Activated CD8-positive, alpha-beta memory T cell treated with anti-CD3 and anti-CD28 coated beads, Interleukin-2, amount 50 U/mL, for 1 hour (primary cell): ENCODE data around the gene AK3.

ENCODE experiments used
- DNase-seq: peaks from one replicate; pipeline ENCODE4 v3.0.0-alpha.2; 2020; ENCODE audit errors: extremely low read depth

Gene AK3

DNA sequence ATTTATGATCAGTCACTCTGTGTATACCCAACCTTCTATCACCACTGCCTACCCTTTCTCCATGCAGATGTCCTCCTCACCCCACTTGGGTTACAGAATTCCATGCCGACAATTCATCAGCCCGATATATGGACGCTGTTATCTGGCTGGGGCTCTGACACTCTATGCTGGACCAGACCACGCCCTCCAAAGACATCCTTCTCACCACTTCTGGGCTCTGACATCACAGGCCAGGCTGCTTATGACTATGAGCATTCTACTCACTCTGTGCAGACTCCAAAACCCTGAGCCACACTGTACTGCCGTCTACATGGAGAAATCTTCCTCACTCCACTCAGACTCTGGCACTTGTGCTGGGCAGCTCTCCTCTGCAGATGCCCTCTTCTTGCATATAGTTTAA lies 7.6 kb upstream of the AK3 start:
- no peak for DNase-seq

DNA sequence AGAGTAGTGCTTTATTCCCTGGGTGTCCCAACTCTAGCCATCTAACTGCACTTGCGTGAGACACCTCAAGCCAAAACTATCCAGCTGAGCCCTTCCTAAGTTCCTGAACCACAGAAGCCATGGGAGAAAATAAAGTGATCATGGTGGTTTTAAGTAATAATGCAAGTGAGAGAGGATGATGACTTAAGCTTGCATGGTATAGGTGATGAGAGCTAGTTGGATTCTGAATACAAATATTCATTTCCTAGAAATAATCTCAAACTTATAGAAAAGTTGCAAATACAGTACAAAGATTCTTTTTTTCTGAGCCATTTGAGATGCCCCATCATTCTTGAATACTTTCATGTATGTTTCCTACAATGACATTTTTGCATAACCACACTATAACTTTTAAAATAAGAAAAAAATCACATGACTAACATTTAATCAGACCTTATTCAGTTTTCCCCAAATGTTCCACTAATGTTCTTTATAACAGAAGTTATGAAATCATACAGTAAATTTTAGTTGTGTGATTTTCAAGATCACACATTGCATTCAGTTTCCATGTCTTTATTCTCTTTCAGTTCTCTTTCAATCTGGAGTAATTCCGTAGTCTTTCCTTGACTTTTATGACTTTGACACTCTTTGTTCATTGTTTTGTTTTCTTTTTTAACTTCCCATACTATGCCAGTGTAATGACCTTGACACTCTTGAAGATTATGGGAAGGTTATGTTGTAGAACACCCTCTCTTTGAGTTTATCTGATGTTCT lies 5.5 kb upstream of the AK3 start:
- DNase-seq: no peak

DNA sequence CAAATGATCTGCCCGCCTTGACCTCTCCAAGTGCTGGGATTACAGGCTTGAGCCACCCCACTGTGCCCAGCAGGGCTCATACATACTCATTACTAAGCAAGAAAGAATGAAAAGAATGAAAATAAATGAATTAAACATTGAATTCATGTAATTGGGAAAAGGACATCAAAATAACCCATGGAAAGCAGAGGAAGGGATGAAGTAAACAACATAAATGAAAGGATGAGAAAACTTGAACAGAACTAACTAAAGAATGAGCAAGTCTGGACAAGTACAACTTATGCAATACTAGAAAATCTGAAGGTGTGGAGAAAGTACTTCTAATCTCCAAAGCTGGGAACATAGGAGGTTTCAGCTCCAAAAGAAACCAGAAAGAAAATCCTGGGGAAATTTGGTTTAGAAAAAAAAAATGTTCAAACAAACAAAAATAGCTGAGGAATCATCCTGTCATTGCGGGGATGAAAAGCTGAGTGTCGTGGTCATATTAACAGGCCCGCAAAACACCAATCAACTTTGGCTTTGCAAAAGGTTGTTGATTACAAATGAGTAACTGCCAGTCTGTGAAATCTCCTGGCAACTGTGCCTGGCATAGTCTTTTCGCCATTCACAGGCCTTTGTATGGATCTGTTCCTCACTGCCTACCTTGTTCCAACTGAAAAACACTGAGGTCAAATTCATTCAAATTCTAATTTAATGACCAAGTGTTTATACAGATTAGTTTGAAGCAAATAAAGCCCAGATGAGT lies 2.3 kb upstream of the AK3 start:
- DNase-seq: no peak

DNA sequence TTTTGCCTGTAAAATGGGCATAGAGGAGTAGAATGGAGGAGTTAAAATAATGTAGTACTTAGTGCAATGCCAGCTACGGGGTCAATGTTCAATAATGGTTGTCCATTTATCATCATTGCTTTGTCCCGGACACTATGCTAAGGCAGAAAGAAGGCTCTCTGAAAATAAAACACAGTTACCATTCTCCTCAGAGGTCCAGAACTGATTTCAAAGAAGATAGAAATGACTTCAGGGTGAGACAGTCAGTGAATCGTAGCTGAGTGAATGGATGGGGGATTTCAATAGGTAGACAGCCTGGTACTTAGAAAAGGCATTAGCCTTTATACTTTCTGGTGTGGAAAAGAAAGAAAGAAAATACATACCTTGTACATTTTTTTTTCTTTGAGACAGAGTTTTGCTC lies 1.2 kb upstream of the AK3 start:
- DNase-seq: no peak

DNA sequence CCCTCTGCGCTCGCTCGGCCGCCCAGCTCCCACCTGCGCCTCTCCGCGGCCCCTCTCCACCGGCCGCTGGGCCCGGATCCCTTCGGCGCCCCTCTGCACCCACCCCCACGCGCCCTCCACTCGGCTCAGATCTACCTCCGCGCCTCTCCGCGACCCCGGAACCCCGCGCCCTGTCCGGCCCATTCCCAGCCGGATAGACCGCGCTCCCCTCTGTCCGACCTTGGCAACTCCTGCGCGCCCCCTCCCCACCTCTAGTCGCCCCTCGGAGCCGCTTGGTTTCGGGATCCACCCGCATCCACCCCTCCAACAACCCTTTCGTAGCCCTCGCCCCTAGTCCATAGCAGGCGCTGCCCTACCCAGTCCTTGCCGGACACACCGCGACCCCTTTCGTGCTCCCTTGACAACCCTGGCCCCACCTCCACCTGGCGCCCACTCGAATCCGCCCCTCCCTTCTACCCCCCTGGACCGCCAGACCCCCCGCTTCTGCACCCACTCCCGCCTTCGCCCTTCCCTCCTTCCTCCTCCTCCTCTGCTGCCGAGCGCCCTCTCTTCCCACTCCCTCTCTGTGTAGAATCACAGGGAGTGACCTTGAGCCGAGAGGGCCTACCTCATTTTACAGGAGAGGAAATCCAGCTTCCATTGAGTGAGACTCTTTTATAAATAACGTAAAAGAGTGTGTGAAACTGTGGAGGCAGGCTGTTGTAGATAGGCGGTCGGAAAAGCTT lies 525 bp upstream of the AK3 start:
- DNase-seq: no peak

GRCh38 chr9:4740388-4740637 lies 689 bp downstream of the AK3 start:
- no peak for DNase-seq

GRCh38 chr9:4739587-4740387 lies 1.2 kb downstream of the AK3 start:
- DNase-seq: no peak

DNA sequence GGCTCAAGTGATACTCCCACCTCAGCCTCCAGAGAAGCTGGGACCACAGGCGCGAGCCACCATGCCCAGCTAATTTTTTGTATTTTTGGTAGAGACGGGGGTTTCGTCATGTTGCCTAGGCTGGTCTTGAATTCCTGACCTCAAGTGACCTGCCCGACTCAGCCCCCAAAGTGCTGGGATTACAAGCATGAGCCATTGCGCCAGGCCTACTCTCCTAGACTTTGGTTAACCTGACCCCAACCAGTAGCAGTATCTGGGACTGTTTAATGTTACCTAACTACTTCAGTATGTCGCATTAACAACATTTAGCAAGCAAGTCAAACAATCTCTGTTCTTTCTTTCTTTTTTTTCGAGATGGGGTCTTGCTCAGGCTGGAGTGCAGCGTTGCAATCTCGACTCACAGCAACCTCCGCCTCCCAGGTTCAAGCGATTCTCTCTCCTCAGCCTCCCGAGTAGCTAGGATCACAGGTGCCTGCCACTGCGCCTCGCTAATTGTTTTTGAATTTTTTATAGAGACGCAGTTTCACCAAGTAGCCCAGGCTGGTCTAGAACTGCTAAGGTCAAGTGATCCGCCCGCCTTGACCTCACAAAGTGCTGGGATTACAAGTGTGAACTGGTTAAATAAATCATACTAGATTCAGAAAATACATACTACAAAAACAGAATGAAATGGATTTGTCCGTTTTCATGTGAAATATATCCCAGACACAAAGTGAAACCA lies 2.0 kb downstream of the AK3 start:
- no peak for DNase-seq

- no peak for DNase-seq
These were observed 6.9 kb downstream of the AK3 start for GRCh38 chr9:4734150-4734549.

- DNase-seq: no peak
These were observed 8.1 kb downstream of the AK3 start for GRCh38 chr9:4732890-4733289.

DNA sequence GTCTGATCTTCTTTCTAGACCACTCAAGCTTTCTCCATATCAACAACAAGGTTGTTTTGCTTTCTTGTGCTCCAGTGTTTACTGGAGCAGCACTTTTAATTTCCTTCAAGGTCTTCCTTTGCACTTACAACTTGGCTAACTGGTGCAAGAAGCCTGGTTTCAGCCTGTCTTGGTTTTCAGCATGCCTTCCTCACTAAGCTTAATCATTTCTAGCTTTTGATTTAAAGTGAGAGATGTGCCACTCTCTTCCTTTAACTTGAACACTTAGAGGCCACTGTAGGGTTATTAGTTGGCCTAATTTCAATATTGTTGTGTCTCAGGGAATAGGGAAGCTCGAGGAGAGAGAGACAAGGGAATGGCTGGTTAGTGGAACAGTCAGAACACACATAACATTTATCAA lies 13.4 kb downstream of the AK3 start:
- no peak for DNase-seq

- DNase-seq: no peak
These were observed 15.1 kb downstream of the AK3 start for GRCh38 chr9:4725706-4726442.

DNA sequence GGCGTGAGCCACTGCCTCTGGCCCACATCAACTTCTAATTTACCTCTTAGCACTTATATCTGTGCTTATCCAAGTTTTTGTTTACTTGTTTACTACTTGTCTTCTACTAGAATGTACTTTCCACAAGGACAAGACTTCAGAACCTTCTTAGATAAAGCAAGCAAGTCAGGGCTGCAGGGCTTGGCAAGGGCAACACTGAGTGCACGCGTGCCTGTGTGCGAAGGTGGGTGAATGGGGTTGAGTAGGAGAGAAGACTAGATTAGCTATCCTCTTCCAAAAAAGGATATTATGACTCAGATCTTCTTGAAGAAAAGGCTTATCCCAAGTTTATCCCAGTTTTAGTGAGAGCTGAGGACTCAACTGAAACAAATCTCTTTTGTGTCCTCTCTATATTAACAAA lies 19.3 kb downstream of the AK3 start:
- DNase-seq: no peak

GRCh38 chr9:4718911-4719310 lies 22.1 kb downstream of the AK3 start:
- DNase-seq: no peak

DNA sequence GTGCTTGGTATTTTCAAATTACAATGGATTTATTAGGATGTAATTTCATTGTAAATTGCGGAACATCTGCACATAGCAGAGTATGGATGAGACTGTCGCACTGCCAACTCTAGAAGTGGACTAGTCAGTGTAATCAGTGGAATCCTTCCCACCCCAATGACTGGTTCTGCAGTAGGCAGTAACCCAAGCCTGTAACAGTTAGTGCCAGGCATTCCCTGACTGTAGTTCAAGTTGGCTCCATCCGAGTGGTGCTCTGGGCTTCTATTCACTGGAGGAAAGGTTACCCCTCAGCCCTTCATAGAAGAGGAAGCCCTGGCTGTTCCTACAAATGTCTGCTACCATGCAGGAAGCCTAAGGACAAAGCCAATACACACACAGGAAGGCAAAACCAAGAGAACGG lies 23.2 kb downstream of the AK3 start:
- DNase-seq: no peak

DNA sequence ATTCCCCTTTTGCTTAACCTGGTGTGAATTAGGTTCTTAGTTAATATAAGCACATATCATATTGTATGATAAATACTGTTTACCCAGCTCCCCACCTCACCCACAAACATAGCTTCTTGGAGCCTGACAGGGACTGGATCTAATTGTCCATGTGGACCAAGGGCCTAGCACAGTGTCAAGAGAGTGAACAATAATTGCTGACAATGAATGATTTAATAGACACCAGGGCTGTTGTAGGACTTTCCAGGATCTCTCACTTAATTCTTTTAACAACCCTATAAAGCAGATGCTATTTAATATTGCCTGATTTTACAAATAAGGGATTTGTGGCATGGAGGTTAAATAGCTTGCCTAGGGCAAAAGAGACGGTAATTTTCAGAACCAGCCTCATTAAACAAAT lies 24.8 kb downstream of the AK3 start:
- no peak for DNase-seq

DNA sequence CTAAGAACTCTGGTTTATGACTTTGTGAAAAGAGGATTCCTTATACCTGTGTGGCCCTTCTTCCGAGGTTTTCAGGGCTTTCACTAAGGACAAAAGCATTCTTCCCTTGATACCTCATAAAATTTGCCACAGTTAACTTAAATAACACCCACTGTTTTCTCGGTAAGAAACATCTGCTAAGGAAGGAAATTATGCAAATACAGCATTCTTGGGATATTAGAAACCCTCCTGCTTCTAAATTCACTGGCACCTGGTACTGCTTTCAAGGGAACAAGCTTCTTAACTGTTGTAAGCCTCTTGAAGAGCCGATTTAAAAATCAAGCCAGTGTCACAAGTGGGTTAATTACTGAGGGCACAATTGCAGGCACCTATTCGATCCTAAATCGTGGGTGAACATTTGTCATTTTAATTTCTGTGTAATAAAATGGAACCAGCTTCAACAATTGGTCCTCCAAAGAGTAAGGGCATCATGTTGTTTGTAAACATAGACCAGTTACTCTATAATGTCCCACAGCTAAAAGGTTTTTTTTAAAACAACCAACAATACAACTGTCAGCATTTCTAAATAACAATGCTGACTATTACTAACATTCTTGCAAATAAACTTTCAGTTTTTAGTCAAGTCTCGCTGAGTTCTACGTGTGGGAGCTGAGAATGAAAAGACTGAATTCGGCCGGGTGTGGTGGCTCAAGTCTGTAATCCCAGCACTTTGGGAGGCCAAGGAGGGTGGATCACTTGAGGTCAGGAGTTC lies 26.6 kb downstream of the AK3 start:
- DNase-seq: no peak

- DNase-seq: no peak
These were observed 27.2 kb downstream of the AK3 start for GRCh38 chr9:4713849-4714248.

- DNase-seq: no peak
These were observed 31.6 kb downstream of the AK3 start for GRCh38 chr9:4709380-4709779.

- no peak for DNase-seq
These were observed 33.9 kb downstream of the AK3 start for GRCh38 chr9:4706971-4707622.
